NCI-H2107 (cell line): Measurements from ENCODE around the gene CRB2.

Experiments
- DNase-seq: peaks from one replicate; lab custom pipeline; 2025; lab: John Stamatoyannopoulos, UW

CRB2 gene

GRCh38 chr9:123365287-123365880, 9.4 kb downstream of the CRB2 start:
- DNase-seq = no peak

DNA sequence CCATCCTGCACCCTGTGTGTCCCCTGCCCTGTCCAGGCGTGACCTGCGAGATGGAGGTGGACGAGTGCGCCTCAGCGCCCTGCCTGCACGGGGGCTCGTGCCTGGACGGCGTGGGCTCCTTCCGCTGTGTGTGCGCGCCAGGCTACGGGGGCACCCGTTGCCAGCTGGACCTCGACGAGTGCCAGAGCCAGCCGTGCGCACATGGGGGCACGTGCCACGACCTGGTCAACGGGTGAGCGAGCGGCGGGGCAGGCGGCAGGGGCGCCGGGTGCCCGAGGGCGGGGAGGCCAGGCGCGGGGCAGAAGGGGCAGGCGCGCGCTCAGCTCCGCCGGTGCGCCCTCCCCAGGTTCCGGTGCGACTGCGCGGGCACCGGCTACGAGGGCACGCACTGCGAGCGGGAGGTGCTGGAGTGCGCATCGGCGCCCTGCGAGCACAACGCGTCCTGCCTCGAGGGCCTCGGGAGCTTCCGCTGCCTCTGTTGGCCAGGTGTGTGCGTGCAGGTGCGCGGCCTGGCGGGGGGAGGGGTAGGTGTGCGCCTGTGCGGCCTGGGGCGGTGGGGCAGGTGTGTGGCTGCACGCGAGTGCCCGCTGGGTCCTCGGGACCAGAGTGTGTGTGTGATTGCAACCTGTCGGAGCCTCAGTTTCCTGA, 10.0 kb downstream of the CRB2 start:
- DNase-seq = no peak

DNA sequence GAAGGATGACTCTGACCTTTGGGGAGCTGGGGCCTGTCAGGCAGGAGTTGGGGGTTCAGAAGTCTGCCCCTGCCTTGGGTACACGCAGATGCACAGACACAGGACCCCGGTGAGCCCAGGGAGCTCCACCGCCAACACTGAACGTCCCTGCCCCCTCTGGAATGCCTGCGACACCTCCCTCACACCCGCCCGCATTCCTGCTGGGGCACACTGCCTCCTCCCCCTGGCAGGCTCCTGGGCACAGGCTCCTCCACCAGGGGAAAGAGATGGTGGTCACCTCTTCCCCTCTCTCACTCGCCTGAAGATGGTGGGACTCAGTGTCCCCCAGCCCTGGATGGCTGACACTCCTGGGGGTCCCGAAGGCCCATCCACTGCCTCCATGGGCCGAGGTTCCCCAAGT, 12.0 kb downstream of the CRB2 start:
- no peak for DNase-seq

DNA sequence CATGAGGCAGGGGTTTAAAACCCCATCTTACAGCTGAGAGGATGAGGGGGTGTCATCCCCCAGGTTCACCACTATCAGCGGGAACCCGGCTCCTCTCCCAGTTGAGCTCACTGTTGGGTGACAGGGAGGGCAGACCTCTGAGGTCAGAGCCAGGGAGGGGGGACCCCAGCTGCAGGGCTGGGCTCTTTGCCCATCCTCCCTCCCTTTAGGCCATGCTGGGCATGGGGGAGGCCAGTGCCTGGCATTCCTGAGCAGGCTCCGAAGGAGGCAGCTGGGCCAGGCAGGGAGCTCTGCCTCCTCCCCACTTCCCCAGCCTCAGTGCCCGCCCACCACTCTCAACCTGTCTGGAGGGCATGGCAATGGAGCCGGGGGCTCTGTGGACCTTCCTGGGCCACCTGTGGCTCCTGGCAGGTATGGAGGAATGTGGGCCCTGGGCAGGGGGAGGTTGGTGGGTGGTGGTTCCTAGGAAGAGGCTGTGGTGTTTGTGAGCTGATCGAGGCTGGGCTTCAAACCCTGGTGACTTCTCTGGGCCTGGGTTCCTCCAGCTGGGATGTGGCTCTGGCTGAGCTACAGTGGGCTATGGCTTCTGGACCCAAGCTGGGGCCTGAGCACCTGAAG, 12.6 kb downstream of the CRB2 start:
- DNase-seq = no peak

GRCh38 chr9:123369296-123369695, 13.3 kb downstream of the CRB2 start:
- no peak for DNase-seq

DNA sequence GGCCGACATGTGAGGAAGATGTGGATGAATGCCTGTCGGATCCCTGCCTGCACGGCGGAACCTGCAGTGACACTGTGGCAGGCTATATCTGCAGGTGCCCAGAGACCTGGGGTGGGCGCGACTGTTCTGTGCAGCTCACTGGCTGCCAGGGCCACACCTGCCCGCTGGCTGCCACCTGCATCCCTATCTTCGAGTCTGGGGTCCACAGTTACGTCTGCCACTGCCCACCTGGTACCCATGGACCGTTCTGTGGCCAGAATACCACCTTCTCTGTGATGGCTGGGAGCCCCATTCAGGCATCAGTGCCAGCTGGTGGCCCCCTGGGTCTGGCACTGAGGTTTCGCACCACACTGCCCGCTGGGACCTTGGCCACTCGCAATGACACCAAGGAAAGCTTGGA, 14.1 kb downstream of the CRB2 start:
- DNase-seq = no peak

DNA sequence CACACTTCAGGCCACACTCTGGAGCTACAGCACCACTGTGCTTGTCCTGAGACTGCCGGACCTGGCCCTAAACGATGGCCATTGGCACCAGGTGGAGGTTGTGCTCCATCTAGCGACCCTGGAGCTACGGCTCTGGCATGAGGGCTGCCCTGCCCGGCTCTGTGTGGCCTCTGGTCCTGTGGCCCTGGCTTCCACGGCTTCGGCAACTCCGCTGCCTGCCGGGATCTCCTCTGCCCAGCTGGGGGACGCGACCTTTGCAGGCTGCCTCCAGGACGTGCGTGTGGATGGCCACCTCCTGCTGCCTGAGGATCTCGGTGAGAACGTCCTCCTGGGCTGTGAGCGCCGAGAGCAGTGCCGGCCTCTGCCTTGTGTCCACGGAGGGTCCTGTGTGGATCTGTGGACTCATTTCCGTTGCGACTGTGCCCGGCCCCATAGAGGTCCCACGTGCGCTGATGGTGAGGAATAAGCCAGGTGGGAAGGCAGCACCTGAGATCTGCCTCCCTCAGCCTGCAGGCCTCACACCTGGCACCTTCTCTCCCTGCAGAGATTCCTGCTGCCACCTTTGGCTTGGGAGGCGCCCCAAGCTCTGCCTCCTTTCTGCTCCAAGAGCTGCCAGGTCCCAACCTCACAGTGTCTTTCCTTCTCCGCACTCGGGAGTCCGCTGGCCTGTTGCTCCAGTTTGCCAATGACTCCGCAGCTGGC, 14.7 kb downstream of the CRB2 start:
- DNase-seq = no peak

DNA sequence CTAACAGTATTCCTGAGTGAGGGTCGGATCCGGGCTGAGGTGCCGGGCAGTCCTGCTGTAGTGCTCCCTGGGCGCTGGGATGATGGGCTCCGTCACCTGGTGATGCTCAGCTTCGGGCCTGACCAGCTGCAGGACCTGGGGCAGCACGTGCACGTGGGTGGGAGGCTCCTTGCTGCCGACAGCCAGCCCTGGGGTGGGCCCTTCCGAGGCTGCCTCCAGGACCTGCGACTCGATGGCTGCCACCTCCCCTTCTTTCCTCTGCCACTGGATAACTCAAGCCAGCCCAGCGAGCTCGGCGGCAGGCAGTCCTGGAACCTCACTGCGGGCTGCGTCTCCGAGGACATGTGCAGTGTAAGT, 15.2 kb downstream of the CRB2 start:
- no peak for DNase-seq

DNA sequence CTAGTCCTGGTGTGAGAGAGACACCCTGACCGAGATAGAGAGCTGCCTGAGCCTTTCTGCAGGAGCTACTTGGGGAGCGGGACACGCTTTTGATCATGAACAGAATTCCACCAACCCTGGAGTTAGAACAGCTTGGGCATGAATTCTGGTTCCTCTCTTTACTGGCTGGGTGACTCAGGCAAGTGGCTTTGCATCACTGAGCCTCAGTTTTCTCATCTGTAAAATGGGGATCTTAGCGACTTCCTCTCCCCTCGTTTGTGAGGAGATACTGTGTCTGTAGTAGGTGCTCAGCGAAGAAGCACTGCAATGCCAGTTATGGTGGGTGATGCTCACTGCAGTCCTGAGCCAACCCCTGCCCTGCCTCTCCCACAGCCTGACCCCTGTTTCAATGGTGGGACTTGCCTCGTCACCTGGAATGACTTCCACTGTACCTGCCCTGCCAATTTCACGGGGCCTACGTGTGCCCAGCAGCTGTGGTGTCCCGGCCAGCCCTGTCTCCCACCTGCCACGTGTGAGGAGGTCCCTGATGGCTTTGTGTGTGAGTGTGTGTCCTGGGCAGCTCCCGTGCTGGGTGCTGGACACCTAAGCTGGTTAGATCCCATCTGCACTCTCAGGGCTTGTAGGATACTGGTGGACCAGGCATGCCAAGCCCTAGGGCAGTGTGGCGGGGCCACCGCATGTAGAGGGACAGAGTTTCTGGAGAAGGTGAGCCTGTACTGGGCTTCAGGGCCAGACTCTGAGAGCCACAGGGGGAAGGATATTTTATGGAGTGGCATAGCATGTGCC, 16.0 kb downstream of the CRB2 start:
- DNase-seq = no peak

- no peak for DNase-seq
Observed at GRCh38 chr9:123372766-123373446, 16.9 kb downstream of the CRB2 start.

DNA sequence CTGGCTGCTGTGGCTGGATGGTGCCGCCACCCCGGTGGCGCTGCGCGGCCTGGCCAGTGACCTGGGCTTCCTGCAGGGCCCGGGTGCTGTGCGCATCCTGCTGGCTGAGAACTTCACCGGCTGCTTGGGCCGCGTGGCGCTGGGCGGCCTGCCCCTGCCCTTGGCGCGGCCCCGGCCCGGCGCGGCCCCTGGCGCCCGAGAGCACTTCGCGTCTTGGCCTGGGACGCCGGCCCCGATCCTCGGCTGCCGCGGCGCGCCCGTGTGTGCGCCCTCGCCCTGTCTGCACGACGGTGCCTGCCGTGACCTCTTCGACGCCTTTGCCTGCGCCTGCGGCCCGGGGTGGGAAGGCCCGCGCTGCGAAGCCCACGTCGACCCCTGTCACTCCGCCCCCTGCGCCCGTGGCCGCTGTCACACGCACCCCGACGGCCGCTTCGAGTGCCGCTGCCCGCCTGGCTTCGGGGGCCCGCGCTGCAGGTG, 17.5 kb downstream of the CRB2 start:
- DNase-seq = no peak

- no peak for DNase-seq
Observed at GRCh38 chr9:123373946-123374345, 17.9 kb downstream of the CRB2 start.

DNA sequence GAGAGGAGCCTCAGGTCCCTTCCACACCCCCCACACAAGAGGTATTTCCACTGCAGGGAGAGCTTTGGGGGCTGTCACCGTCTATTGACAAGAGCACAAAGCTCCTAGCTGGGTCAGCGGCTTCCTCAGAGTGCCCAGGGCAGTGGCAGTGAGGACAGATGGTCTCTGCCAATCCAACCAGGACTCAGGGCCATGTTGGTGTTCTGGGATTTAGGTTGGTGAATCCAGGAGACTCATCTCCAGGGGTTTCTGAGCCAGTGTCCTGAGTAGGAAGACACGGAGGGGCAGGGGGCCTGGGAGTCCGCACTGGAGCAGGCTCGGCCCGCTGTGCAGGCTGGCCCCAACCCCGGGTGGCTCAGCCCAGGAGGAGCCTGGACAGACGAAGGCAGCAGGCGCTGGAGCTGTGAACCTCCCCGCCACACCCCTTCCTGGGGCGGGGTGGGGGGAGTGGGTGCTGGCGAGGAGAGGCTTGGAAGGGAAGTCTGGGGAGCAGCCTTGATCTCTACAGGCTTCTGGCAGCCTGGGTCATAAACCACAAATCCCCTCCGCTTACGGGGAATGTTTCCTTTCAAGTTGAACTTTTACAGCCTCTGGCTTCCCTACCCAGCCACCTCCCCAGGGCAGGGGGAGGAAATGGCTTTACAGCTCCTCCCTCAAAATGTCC, 19.6 kb downstream of the CRB2 start:
- DNase-seq = no peak

- DNase-seq = no peak
Observed at GRCh38 chr9:123376218-123377071, 20.4 kb downstream of the CRB2 start.

DNA sequence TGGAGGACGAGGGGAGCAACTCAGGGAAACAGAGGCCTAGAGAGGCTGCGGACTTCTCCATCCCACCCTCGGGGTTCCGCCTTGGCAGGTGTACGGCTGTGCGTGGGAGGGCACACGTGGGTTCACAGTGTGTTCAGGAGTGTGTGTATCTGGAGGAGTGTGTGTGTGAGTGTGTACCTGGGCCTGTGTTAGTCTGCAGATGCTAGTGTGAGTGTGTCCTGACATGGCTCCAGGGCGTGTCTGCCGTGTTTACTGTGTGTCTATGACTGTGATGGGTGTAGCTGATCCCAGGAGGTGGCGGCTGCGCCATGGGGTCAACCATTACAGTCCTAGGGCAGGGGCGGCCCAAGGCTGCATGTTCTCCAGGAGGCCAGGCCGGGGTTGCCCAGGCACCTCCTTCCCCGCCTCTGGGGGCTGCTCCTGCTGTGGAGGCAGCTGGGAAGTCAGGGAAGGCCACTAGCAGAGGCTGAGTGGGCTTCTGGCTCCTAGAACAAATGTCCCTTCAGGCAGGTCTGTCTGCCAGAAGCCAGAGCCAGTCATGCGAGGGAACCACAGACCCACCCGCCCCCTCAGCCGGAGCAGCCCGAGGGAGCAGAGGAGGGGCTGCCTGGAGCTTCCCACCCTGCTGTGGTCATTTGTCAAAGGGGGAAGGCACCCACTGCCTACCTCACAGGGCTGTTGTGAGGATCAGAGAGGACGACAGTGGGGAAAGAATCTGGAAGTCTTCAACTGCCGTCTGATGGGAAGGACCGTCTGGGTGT, 21.4 kb downstream of the CRB2 start:
- no peak for DNase-seq

GRCh38 chr9:123378025-123378424, 22.0 kb downstream of the CRB2 start:
- DNase-seq = no peak

DNA sequence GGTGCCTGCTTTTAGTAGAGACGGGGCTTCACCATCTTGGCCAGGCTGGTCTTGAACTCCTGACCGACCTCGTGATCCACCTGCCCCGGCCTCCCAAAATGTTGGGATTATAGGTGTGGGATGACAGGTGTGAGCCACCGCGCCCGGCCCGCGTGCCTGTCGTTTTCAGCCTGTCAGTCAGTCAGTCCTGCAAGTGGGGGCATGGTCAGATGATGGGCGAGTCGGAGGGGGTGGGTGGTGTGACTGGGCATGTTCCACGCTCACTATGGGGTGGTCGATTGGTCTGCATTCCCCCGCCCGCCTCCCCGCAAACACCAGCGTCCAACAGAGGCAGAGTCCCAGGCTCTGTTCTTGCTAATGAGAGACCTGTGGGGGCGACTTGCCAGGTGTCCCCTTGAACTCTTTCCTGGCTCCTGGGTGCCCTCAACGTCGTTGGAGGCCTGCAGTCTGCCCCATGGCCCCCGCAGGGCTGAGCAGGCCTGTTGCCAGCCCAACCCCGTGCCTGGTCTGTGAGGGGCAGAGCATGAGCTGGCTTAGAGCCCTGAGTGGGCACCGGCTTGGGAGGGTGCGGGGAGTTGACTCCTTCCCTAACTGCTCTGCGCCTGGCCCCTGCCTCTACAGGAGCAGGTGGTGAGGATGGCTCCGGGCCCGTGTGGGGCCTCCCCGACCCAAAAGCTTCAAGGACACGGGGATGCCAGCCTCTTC, 23.1 kb downstream of the CRB2 start:
- DNase-seq = no peak

GRCh38 chr9:123380852-123381705, 25.1 kb downstream of the CRB2 start:
- DNase-seq = no peak
